ENCODE measurements around the gene CHRNE. TPM values are rescaled to one million over a fixed set of nuclear protein-coding genes. Genes with fewer than 3 reads are reported as not detected.
A peak's percentile ranks its signal among the peaks of the same experiment; 100 is the strongest.

Gene CHRNE
- total RNA-seq, 1 donor from 2014 or later = 0.27 TPM

GRCh38 chr17:4941319-4941610 is 38.4 kb upstream of the CHRNE start:
- Mint-ChIP-seq H3K4me1 (ENCODE audit: unreplicated experiment) (peaks cover 39% of the 10 kb centered on the region), H3K9me3 (no peaks in the 10 kb centered on the region), H3K27me3 (no peaks in the 10 kb centered on the region), H3K27ac (peak overlapping the region; percentile 99), H3K4me3 (peak overlapping the region; percentile 98), H3K36me3 (peaks cover 13% of the 10 kb centered on the region)
- DNase-seq (ENCODE audit: extremely low spot score, unreplicated experiment) = no peak
- TF ChIP-seq, protein P1, sequence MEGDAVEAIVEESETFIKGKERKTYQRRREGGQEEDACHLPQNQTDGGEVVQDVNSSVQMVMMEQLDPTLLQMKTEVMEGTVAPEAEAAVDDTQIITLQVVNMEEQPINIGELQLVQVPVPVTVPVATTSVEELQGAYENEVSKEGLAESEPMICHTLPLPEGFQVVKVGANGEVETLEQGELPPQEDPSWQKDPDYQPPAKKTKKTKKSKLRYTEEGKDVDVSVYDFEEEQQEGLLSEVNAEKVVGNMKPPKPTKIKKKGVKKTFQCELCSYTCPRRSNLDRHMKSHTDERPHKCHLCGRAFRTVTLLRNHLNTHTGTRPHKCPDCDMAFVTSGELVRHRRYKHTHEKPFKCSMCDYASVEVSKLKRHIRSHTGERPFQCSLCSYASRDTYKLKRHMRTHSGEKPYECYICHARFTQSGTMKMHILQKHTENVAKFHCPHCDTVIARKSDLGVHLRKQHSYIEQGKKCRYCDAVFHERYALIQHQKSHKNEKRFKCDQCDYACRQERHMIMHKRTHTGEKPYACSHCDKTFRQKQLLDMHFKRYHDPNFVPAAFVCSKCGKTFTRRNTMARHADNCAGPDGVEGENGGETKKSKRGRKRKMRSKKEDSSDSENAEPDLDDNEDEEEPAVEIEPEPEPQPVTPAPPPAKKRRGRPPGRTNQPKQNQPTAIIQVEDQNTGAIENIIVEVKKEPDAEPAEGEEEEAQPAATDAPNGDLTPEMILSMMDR (conservative IDR thresholded peaks at IDR 0.05) = no peak

DNA sequence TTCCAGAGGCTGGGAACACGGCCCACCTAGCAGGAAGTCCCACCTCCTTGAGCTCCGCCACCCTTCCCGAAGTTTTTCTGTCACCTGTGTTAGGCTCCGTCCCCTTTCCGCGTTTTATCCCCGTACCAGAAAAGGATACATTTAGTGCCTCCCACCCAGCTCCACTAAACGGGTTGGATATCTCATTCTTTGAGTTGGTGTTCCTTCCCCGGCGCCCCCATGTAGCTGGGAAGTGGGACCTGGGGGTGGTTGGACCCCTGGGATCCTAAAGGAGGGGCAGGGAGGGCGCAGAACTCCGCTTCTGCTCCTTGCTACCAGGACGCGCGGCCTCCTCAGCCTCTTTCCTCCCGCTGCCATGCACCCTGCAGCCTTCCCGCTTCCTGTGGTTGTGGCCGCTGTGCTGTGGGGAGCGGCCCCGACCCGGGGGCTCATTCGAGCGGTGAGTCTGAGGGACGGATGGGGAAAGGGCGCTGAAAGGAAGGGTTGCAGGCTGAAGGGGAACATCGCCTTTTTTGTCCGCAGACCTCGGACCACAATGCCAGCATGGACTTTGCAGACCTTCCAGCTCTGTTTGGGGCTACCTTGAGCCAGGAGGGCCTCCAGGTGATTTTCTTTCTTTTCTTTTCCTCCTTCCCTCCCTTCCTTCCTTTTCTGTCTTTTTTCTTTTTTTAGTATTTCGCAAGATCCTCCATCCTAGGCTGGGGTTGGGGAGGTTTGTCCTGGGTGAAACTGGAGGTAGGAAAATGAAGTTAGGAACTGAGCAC is 37.8 kb upstream of the CHRNE start:
- Mint-ChIP-seq H3K27ac (peak overlapping the region; percentile 99), H3K9me3 (no peaks in the 10 kb centered on the region), H3K4me3 (peak overlapping the region; percentile 98), H3K27me3 (no peaks in the 10 kb centered on the region), H3K36me3 (peaks cover 15% of the 10 kb centered on the region), H3K4me1 (ENCODE audit: unreplicated experiment) (peaks cover 37% of the 10 kb centered on the region)
- no peak for DNase-seq (ENCODE audit: extremely low spot score, unreplicated experiment)
- TF ChIP-seq, protein P1 (conservative IDR thresholded peaks at IDR 0.05) = no peak

DNA sequence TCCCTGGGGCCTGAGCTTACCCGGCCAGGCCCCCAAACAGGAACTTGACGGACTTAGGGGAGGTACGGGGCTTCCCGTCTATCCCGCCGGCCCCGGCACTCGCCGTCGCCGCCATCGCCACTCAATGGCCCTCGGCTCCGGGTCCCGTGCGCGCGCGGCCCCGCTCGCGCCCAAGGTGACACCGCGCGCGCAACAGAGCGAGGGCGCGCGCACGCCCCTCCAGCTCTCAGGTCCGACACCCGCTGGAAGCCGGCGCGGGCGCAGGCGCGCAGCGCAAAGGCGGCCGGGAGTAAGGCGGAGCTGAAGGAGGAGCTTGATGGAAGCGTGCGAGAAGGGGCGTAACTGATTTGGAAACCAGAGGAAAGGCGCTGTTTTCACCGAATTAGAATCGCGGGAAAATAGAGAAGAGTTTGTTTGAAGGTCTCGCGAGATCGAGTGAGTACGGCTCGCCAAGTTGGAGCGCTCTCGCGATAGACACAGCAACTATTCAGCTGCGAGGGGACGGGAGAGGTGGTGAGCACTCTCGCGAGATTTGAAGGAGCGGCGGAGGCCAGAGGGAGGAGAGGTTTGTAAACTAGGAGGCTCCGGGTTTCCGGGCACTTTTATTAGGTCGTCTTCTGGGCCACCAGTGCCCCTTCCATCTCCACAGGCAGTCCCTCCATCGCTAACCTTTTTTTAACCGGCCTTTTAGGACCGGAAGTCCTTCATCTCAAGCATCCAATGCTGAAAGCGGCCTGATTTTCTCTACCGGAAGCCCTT is 37.1 kb upstream of the CHRNE start, which contains the start of the genes RNF167 and SLC25A11:
Gene RNF167, plus strand, starts transcription at position 473 of the 759 bp plus-strand sequence. CDS start 642 bp downstream, outside the sequence.
Gene SLC25A11, minus strand, starts transcription at position 251 of the 759 bp plus-strand sequence. Its CDS starts 136 bp downstream, at position 115.
- H3K36me3 Mint-ChIP-seq = peaks cover 8% of the 10 kb centered on the region
- H3K27ac Mint-ChIP-seq = peak within 1 kb of the TSS; percentile 99
- peak; percentile 95 for DNase-seq (ENCODE audit: extremely low spot score, unreplicated experiment)
- H3K4me1 Mint-ChIP-seq (ENCODE audit: unreplicated experiment) = peaks cover 30% of the 10 kb centered on the region
- no peaks in the 10 kb centered on the region for H3K9me3 Mint-ChIP-seq
- TF ChIP-seq, protein P1 (conservative IDR thresholded peaks at IDR 0.05) = no peak
- H3K4me3 Mint-ChIP-seq = peak within 1 kb of the TSS; percentile 98
- H3K27me3 Mint-ChIP-seq = no peaks in the 10 kb centered on the region

- no peak for DNase-seq (ENCODE audit: extremely low spot score, unreplicated experiment)
- Mint-ChIP-seq H3K36me3 (peaks cover 7% of the 10 kb centered on the region), H3K4me3 (peak overlapping the region; percentile 98), H3K4me1 (ENCODE audit: unreplicated experiment) (peaks cover 30% of the 10 kb centered on the region), H3K27me3 (no peaks in the 10 kb centered on the region), H3K27ac (peak overlapping the region; percentile 99), H3K9me3 (no peaks in the 10 kb centered on the region)
- TF ChIP-seq, protein P1 (conservative IDR thresholded peaks at IDR 0.05) = no peak
These were observed 36.6 kb upstream of the CHRNE start for GRCh38 chr17:4939546-4939795.

GRCh38 chr17:4938688-4939545 is 36.0 kb upstream of the CHRNE start:
- Mint-ChIP-seq H3K36me3 (peaks cover 7% of the 10 kb centered on the region), H3K27me3 (no peaks in the 10 kb centered on the region), H3K4me1 (ENCODE audit: unreplicated experiment) (peaks cover 30% of the 10 kb centered on the region), H3K27ac (peak overlapping the region; percentile 99), H3K9me3 (no peaks in the 10 kb centered on the region), H3K4me3 (peak overlapping the region; percentile 98)
- TF ChIP-seq, protein P1 (conservative IDR thresholded peaks at IDR 0.05) = no peak
- no peak for DNase-seq (ENCODE audit: extremely low spot score, unreplicated experiment)
